Motor neuron (in vitro differentiated cells): ENCODE results near the gene POLR3E. TPM values are rescaled to one million over a fixed set of nuclear protein-coding genes. Genes with fewer than 3 reads are reported as not detected.

Experiments
- ATAC-seq, 8 experiments: fragments of 200-7000 bp; cut with Tn5 transposase; replicated peaks in 6 of 8; 2 replicates each; pipeline ENCODE4 v1.8.0; 2021; ENCODE audit warnings: mild to moderate bottlenecking in 8 of 8, moderate library complexity in 8 of 8
- H3K27ac ChIP-seq, 2 donors: fragments of 250-450 bp; sonication (Bioruptor Pico); 2 replicates each; pipeline ENCODE4 v1.9.0; 2021; ENCODE audit warnings: antibody characterized with exemption in 2 of 2, mild to moderate bottlenecking in 2 of 2, moderate library complexity in 1 of 2
- H3K4me1 ChIP-seq, 2 donors: fragments of 250-450 bp; sonication (Bioruptor Pico); replicated peaks in 1 of 2; 2 replicates each; pipeline ENCODE4 v1.6.1; 2021; ENCODE audit warnings: antibody characterized with exemption in 2 of 2, mild to moderate bottlenecking in 2 of 2, moderate library complexity in 1 of 2
- H3K4me3 ChIP-seq, 5 donors: fragments of 250-450 bp; sonication (Bioruptor Pico); 2 replicates each; pipeline ENCODE4 v1.9.0; 2021; ENCODE audit warnings: antibody characterized with exemption in 5 of 5, mild to moderate bottlenecking in 5 of 5, moderate library complexity in 4 of 5
- WGBS, 10 experiments: fragments of 450-650 bp; shearing (Covaris generic); methylation state at CpG; one replicate each; pipeline ENCODE4 v1.0.0; 2022; 5-methylcytosine and 5-hydroxymethylcytosine counted together
- in situ Hi-C, 9 experiments: fragments of 400-800 bp; cut with MboI; loops; one replicate each; pipeline ENCODE4 v1.15.0; 2021; ENCODE audit warnings: low sequenced_read_pairs in 9 of 9, low pct_unique_long_range_greater_than_20kb in 2 of 9; ENCODE audit not compliant: unreplicated experiment in 9 of 9
- total RNA-seq, 8 experiments: library from RNA; unstranded; fragments of 300-600 nt; gene quantifications; 2 replicates each; pipeline versions ENCODE4 v1.2.3 to v1.2.4, GENCODE V29; 2022

POLR3E gene
- total RNA-seq, 8 experiments from 2014 or later, result 20.0 to 65.8 (median 39.4) TPM

- ATAC-seq, result peak in 2 of 8 experiments; percentile 31 to 53
- no peaks in the 10 kb centered on the region for H3K4me1 ChIP-seq
- H3K4me3 ChIP-seq, result no peak overlapping the region
- WGBS, 10 experiments, result 67 to 100% (median 100%) methylated on average over 1 to 3 of the region's 3 CpGs; no CpG with 5 or more reads in 3 of the 10 experiments
- H3K27ac ChIP-seq, result no peak overlapping the region
- in situ Hi-C loops, result no loop called here
These were observed 26.7 kb upstream of the POLR3E start for GRCh38 chr16:22270525-22270924.

DNA sequence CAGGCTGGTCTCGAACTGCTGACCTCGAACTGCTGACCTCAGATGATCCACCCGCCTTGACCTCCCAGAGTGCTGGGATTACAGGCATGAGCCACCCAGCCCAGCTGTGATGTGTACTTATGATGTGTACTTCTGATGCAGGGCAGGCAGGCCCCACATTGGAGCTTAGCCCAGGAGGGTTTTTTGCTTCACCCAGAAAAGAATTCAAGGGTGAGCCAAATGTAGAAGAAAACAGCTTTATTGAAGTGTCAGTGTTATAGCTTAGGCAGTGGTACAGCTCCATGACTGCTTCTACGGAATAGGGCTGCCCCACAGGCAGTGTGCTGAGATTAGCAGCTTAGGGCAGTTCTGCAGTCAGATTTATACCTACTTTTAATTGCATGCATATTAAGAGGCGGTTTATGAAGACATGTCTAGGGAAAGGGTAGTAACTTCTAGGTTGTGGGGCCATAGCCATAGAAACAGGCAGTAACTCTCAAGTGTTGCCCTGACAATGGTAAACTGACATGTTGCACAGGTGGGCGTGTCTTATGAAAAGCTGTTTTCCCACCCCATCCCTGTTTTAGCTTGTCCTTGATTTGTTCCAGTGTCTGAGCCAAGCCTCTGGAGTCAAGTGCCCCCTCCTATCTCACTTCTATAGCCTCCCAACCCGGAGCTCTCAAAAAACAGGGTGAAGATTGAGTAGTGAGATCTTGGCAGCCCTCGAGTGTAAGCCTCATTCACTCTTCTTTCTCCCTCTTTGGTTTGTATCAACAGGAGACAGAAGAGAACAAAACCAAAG, 24.1 kb upstream of the POLR3E start:
- whole genome bisulfite sequencing, 10 experiments, result 0 to 100% (median 81%) methylated on average over 1 to 8 of the region's 8 CpGs; no CpG with 5 or more reads in 2 of the 10 experiments
- no peaks in the 10 kb centered on the region for H3K4me1 ChIP-seq
- peak in 6 of 8 experiments; percentile 15 to 80 (median 55) for ATAC-seq
- H3K4me3 ChIP-seq, result no peak overlapping the region
- no peak overlapping the region for H3K27ac ChIP-seq
- in situ Hi-C loops, result no loop called here

DNA sequence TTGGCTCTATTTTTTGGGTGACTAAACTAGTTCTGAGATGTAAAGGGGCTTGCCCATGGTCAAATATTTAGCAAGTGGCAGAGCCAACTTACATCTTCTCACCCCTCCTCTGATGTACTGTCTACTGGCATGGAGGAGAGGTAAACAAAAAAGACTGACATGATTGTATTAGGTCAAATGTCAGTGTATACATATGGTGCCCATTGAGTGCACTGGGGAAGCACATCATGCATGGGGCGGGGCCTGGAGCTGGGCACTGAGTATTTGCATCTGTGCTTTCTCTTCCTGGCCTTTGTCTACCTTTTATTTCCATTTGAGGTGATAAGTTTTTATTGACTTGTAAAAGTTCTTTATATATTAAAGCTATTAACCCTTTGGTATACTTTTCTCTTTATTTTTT, 22.3 kb upstream of the POLR3E start:
- no peak overlapping the region for H3K4me3 ChIP-seq
- in situ Hi-C loops, result no loop called here
- peaks cover under 1 to 3% of the 10 kb centered on the region in 2 donors for H3K4me1 ChIP-seq
- H3K27ac ChIP-seq, result no peak overlapping the region
- ATAC-seq, result no peak
- WGBS, 10 experiments, result 75 to 100% (median 96%) methylated on average over 1 of the region's 1 CpG; no CpG with 5 or more reads in 4 of the 10 experiments

GRCh38 chr16:22278441-22279230, 18.6 kb upstream of the POLR3E start:
- peak in 7 of 8 experiments; percentile 69 to 97 (median 87) for ATAC-seq
- in situ Hi-C loops, result no loop called here
- 0 to 85% (median 50%) methylated on average over 1 to 13 of the region's 16 CpGs; no CpG with 5 or more reads in 2 of the 10 experiments for WGBS, 10 experiments
- H3K4me3 ChIP-seq, result no peak overlapping the region
- H3K4me1 ChIP-seq, result peaks cover 3 to 7% of the 10 kb centered on the region in 2 donors
- H3K27ac ChIP-seq, result no peak overlapping the region

GRCh38 chr16:22282254-22282892, 14.8 kb upstream of the POLR3E start:
- ATAC-seq, result no peak
- WGBS, 10 experiments, result 58 to 100% (median 83%) methylated on average over 1 to 4 of the region's 5 CpGs; no CpG with 5 or more reads in 3 of the 10 experiments
- in situ Hi-C loops, result no loop called here
- Histone ChIP-seq H3K4me3 (no peak overlapping the region), H3K27ac (no peak overlapping the region), H3K4me1 (peaks cover 11 to 19% of the 10 kb centered on the region in 2 donors)

DNA sequence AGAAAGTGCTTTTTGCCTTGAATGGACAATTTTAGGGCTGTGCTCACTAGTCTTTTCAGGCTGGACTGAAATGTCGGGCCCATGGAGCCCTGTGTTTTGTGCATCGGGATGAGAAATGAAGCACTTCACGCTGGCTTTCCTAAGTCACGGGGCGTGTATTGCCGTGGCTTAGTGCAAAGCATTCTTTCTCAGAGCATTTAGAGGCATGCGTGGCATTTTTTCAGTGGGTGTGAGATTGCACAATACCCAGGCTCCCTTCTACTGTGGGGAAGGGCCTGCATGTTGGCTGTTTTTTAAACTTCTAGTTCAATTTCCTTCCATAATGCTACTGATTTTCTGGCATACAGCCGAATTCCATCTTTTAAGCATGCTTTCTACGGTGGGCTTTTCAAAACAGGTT, 12.6 kb upstream of the POLR3E start:
- in situ Hi-C loops, result no loop called here
- no peak overlapping the region for H3K27ac ChIP-seq
- WGBS, 10 experiments, result 19 to 100% (median 86%) methylated on average over 1 to 9 of the region's 9 CpGs
- peak in 4 of 8 experiments; percentile 9 to 79 (median 24) for ATAC-seq
- H3K4me1 ChIP-seq, result peaks cover 11 to 17% of the 10 kb centered on the region in 2 donors
- H3K4me3 ChIP-seq, result no peak overlapping the region

- ATAC-seq, result peak in 4 of 8 experiments; percentile 33 to 66 (median 56)
- Histone ChIP-seq H3K4me3 (no peak overlapping the region), H3K4me1 (peaks cover 9 to 15% of the 10 kb centered on the region in 2 donors), H3K27ac (no peak overlapping the region)
- WGBS, 10 experiments, result 36 to 92% (median 63%) methylated on average over 1 to 5 of the region's 6 CpGs; no CpG with 5 or more reads in 2 of the 10 experiments
- in situ Hi-C loops, result no loop called here
These were observed 12.1 kb upstream of the POLR3E start for GRCh38 chr16:22285080-22285479.

GRCh38 chr16:22291020-22291419, 6.2 kb upstream of the POLR3E start:
- WGBS, 10 experiments, result 80 to 100% (median 96%) methylated on average over 1 to 5 of the region's 5 CpGs; no CpG with 5 or more reads in 4 of the 10 experiments
- in situ Hi-C loops, result loop anchor here in 5 of 9 experiments (10.0 kb wide), 2 partner anchors 86 to 286 kb away; partner anchors contain the start of genes EEF2K (in 4 of the 5), MOSMO (in 1 of the 5) and PDZD9 (in 1 of the 5)
- Histone ChIP-seq H3K4me3 (no peak overlapping the region), H3K4me1 (peaks cover 21% of the 10 kb centered on the region in 2 donors), H3K27ac (peak overlapping the region; percentile 92 to 93)
- ATAC-seq, result no peak

DNA sequence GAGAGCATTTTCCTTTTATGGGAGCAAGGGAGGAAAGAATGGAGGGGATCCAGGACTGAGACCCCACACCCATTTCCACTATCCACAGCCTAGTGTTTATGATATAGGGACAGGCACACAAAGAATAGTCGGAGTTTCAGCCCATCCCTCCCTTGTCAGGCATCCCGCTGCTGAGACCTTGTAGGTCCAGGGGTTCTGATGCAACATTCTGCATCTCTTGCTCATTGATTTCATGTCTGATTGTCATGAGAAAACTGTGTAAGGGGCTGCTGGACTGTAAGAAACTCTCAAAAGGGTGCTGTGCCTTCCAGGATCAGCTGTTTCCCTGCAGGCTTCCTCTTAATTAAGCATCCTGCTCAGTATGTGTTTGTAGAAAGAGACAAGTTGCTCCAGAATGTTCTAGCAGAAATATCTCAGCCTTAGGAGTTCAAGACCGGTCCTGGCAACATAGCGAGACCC, 5.3 kb upstream of the POLR3E start:
- H3K4me1 ChIP-seq, result peaks cover 21 to 23% of the 10 kb centered on the region in 2 donors
- 0 to 96% (median 58%) methylated on average over 1 to 4 of the region's 4 CpGs; no CpG with 5 or more reads in 1 of the 10 experiments for WGBS, 10 experiments
- peak overlapping the region; percentile 92 to 93 for H3K27ac ChIP-seq
- peak in 5 of 8 experiments; percentile 62 to 86 (median 77) for ATAC-seq
- in situ Hi-C loops, result loop anchor here in 5 of 9 experiments (10.0 kb wide), 2 partner anchors 87 to 287 kb away; partner anchors contain the start of genes EEF2K (in 4 of the 5), MOSMO (in 1 of the 5) and PDZD9 (in 1 of the 5)
- H3K4me3 ChIP-seq, result no peak overlapping the region

- peak in 4 of 8 experiments; percentile 1 to 43 (median 12) for ATAC-seq
- Histone ChIP-seq H3K4me1 (peaks cover 21 to 23% of the 10 kb centered on the region in 2 donors), H3K27ac (peak overlapping the region; percentile 92 to 93), H3K4me3 (no peak overlapping the region)
- in situ Hi-C loops, result loop anchor here in 5 of 9 experiments (10.0 kb wide), 2 partner anchors 88 to 288 kb away; partner anchors contain the start of genes EEF2K (in 4 of the 5), MOSMO (in 1 of the 5) and PDZD9 (in 1 of the 5)
These were observed 4.9 kb upstream of the POLR3E start for GRCh38 chr16:22292320-22292719.

GRCh38 chr16:22293137-22294106, 3.8 kb upstream of the POLR3E start:
- 61 to 97% (median 90%) methylated on average over 1 to 9 of the region's 11 CpGs; no CpG with 5 or more reads in 2 of the 10 experiments for WGBS, 10 experiments
- no peak for ATAC-seq
- in situ Hi-C loops, result loop anchor here in 5 of 9 experiments (10.0 kb wide), 2 partner anchors 89 to 289 kb away; partner anchors contain the start of genes EEF2K (in 4 of the 5), MOSMO (in 1 of the 5) and PDZD9 (in 1 of the 5)
- Histone ChIP-seq H3K4me3 (no peak overlapping the region), H3K27ac (peak overlapping the region in 1 of 2 donors; percentile 92), H3K4me1 (peaks cover 21 to 23% of the 10 kb centered on the region in 2 donors)
